ENCODE results near the gene LRP4. TPM values are rescaled to one million over a fixed set of nuclear protein-coding genes. Genes with fewer than 3 reads are reported as not detected.
"Not testable (repeated sequence)": the region's sequence is repeated elsewhere in the genome, so short reads cannot be mapped to it uniquely, and the experiment has no call there.

The LRP4 gene
- total RNA-seq, 4 donors from 2014 or later: 2.3 to 7.4 (median 3.5) TPM

DNA sequence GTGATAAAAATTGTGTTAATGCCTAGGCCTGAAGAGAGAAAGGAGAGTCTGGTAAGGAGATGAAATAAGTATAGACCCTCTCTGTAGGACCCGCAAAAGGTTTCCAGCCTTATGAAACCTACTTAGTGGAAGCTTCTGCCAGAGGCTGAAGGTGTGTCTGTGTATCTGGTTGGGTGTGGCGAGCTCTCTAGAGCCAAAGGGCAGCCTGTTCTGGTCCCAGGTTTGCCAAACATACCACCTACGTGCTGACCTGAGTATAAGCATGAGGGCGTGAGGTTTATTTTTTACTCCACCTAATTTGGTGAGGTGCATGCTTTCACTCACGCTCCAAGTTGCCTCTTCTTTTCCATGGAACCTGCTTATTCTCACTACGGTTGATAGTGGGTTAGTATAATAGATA is 23.8 kb upstream of the LRP4 start:
- TF ChIP-seq EP300 (IDR thresholded peaks at IDR 0.05) (no peak), POLR2A (IDR thresholded peaks at IDR 0.05; ENCODE audit: low read depth) (no peak), POLR2AphosphoS5 (IDR thresholded peaks at IDR 0.05) (no peak)
- TF ChIP-seq, protein P1, sequence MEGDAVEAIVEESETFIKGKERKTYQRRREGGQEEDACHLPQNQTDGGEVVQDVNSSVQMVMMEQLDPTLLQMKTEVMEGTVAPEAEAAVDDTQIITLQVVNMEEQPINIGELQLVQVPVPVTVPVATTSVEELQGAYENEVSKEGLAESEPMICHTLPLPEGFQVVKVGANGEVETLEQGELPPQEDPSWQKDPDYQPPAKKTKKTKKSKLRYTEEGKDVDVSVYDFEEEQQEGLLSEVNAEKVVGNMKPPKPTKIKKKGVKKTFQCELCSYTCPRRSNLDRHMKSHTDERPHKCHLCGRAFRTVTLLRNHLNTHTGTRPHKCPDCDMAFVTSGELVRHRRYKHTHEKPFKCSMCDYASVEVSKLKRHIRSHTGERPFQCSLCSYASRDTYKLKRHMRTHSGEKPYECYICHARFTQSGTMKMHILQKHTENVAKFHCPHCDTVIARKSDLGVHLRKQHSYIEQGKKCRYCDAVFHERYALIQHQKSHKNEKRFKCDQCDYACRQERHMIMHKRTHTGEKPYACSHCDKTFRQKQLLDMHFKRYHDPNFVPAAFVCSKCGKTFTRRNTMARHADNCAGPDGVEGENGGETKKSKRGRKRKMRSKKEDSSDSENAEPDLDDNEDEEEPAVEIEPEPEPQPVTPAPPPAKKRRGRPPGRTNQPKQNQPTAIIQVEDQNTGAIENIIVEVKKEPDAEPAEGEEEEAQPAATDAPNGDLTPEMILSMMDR (IDR thresholded peaks at IDR 0.05): no peak
- intact Hi-C loops (cut with DNase I): no loop called here
- Histone ChIP-seq H3K36me3 (peaks cover 0 to 6% (median 2%) of the 10 kb centered on the region in 4 donors), H3K27me3 (no peaks in the 10 kb centered on the region), H3K9me3 (no peaks in the 10 kb centered on the region), H3K27ac (replicated peaks in 1 of 4) (no peak overlapping the region), H3K4me3 (no peak overlapping the region), H3K4me1 (peaks cover 2 to 8% (median 5%) of the 10 kb centered on the region in 4 donors)
- DNase-seq (ENCODE audit: extremely low spot score): no peak
- WGBS: 96% methylated on average over 6 of the region's 6 CpGs

DNA sequence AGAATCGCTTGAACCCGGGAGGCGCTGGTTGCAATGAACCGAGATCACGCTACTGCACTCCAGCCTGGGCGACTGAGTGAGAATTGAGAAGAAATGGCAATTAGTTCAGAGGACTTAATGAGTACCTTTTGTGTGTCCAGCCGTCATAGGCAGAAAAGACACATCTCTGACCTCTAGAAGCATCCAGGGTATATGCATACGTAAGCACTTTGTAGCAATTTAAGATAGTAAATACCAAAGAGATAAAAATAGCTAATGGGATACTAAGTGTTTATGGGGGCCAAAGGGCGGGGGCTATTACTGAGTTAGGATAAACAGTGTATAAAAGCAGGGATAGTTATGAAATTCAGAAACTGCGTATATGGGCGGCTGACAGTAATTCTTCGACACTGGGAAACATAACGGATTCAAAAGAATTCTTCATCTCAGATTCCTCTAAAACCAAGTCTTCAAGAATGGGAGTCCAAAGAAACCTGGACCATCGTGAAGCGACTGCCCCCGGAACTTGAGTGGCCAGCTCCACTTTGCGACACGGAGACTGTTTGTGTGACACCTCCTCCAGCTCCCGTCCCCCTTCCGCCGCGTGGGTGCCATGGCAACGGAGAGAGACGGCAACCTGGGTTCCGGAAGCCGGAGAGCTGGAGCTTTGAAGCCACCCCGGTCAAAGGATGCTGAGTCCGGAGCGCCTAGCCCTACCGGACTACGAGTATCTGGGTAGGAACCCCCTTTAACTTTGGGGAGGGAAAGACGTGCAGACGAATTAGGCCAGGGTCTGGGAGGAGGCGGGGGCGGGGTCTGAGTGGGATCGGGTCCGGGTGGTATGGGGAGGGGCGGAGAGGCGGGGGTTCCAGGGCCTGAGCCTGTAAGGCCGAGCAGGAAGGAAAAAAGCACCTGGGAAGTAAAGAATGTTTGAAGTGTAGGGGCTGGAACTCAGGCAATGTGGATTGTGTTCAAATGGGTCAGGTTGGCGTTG is 18.1 kb upstream of the LRP4 start, which contains the start of gene CSTPP1:
CSTPP1 (plus strand) TSS at position 624 of the 973 bp plus-strand sequence; CDS start at position 669, 45 bp downstream.
- intact Hi-C loops (cut with DNase I): no loop called here
- peaks cover 12 to 18% (median 15%) of the 10 kb centered on the region in 4 donors for H3K4me1 ChIP-seq
- H3K9me3 ChIP-seq: no peaks in the 10 kb centered on the region
- TF ChIP-seq, protein P1 (IDR thresholded peaks at IDR 0.05): peak in 2 of 3 experiments; percentile 4 to 19
- TF ChIP-seq POLR2A (IDR thresholded peaks at IDR 0.05; ENCODE audit: low read depth) (no peak), EP300 (IDR thresholded peaks at IDR 0.05) (no peak), POLR2AphosphoS5 (IDR thresholded peaks at IDR 0.05) (peak; percentile 56 to 89)
- peak within 1 kb of the TSS; percentile 26 to 72 (median 56) for H3K27ac ChIP-seq (replicated peaks in 1 of 4)
- H3K27me3 ChIP-seq: peaks cover 0 to 4% (median 0%) of the 10 kb centered on the region in 4 donors
- peak; percentile 97 for DNase-seq (ENCODE audit: extremely low spot score)
- peaks cover 0 to 3% (median 2%) of the 10 kb centered on the region in 4 donors for H3K36me3 ChIP-seq
- whole genome bisulfite sequencing: 22% methylated on average over 41 of the region's 41 CpGs
- peak within 1 kb of the TSS; percentile 64 to 76 (median 72) for H3K4me3 ChIP-seq

DNA sequence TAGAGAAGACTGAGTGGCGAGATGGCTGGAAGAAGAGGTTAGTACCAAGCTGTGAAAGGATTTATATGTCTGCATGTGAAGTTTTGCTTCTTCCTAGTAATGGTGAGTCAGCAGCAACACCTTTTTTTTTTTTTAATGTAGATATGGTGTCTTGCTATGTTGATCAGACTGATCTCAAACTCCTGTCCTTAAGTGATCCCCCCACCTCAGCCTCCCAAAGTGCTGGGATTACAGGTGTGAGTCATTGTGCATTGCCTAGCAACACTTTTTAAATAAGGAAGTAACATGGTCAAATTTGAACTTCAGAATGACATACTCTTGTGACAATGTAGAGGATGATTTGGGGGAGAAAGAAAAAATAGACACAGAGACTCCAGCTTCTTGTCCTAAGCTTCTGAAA is 11.7 kb upstream of the LRP4 start:
- H3K27me3 ChIP-seq: peaks cover 0 to 4% (median 0%) of the 10 kb centered on the region in 4 donors
- no peaks in the 10 kb centered on the region for H3K4me1 ChIP-seq
- WGBS: 79% methylated on average over 1 of the region's 1 CpG
- H3K36me3 ChIP-seq: no peaks in the 10 kb centered on the region
- no peak for DNase-seq (ENCODE audit: extremely low spot score)
- H3K4me3 ChIP-seq: no peak overlapping the region
- H3K9me3 ChIP-seq: no peaks in the 10 kb centered on the region
- TF ChIP-seq EP300 (IDR thresholded peaks at IDR 0.05) (no peak), POLR2A (IDR thresholded peaks at IDR 0.05; ENCODE audit: low read depth) (no peak), POLR2AphosphoS5 (IDR thresholded peaks at IDR 0.05) (no peak)
- TF ChIP-seq, protein P1 (IDR thresholded peaks at IDR 0.05): no peak
- H3K27ac ChIP-seq (replicated peaks in 1 of 4): no peak overlapping the region
- intact Hi-C loops (cut with DNase I): no loop called here

- H3K4me1 ChIP-seq; DNase-seq (ENCODE audit: extremely low spot score); H3K36me3 ChIP-seq; H3K9me3 ChIP-seq; H3K4me3 ChIP-seq; intact Hi-C loops (cut with DNase I); H3K27ac ChIP-seq (replicated peaks in 1 of 4); H3K27me3 ChIP-seq: not testable (repeated sequence)
- 82% methylated on average over 1 of the region's 1 CpG for whole genome bisulfite sequencing
Observed at GRCh38 chr11:46928701-46929100, 10.4 kb upstream of the LRP4 start.

- intact Hi-C loops (cut with DNase I); DNase-seq (ENCODE audit: extremely low spot score); H3K27ac ChIP-seq (replicated peaks in 1 of 4); H3K27me3 ChIP-seq; H3K4me3 ChIP-seq; H3K9me3 ChIP-seq; H3K4me1 ChIP-seq; H3K36me3 ChIP-seq: not testable (repeated sequence)
- 80% methylated on average over 4 of the region's 4 CpGs for WGBS
Observed at GRCh38 chr11:46927928-46928327, 9.6 kb upstream of the LRP4 start.
